ENCODE measurements around the gene NDUFS8. TPM values are rescaled to one million over a fixed set of nuclear protein-coding genes. Genes with fewer than 3 reads are reported as not detected.

The NDUFS8 gene
- total RNA-seq, 1 experiment from 2014 or later, result 166 TPM

DNA sequence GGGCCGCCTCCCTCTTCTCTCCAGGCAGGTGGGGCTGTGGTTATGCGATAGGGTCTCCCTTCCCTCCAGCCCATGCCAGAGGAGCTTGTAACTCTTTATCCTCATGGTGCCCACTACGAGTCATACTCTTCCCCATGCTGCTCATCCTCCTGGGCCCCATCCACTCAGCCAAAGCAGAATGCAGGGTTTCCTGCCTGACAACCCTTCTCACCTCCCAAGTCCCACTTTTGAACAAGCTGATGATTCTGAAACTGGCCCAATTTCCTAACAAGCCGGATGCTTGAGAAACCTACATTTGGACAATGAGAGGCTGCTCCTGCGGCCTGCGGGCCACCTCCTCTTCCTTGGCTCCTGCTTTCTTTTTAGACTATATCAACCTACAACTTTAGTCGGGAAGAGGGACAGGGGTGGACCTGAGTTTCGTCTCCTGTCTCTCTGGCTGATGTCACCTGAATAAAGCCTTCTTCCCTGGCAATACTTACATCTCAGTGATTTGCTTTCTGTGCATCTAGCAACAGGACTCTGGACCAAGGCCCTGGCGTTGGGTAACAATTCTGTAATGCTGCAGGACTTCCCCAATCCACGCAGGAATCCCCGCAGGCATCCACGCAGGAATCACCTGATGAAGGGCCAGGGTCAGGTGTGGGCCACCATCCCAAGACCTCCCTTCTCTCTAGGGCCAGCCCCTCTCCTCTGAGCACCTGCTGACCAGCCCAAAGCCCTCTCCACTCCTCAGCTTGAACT lies 1.5 kb upstream of the NDUFS8 start:
- no peaks in the 10 kb centered on the region for H3K27me3 Mint-ChIP-seq (ENCODE audit: unreplicated experiment)
- intact Hi-C loops (cut with micrococcal nuclease; ENCODE audit: unreplicated experiment), result no loop called here
- TF ChIP-seq, protein P1, sequence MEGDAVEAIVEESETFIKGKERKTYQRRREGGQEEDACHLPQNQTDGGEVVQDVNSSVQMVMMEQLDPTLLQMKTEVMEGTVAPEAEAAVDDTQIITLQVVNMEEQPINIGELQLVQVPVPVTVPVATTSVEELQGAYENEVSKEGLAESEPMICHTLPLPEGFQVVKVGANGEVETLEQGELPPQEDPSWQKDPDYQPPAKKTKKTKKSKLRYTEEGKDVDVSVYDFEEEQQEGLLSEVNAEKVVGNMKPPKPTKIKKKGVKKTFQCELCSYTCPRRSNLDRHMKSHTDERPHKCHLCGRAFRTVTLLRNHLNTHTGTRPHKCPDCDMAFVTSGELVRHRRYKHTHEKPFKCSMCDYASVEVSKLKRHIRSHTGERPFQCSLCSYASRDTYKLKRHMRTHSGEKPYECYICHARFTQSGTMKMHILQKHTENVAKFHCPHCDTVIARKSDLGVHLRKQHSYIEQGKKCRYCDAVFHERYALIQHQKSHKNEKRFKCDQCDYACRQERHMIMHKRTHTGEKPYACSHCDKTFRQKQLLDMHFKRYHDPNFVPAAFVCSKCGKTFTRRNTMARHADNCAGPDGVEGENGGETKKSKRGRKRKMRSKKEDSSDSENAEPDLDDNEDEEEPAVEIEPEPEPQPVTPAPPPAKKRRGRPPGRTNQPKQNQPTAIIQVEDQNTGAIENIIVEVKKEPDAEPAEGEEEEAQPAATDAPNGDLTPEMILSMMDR (IDR thresholded peaks at IDR 0.05; ENCODE audit: unreplicated experiment), result no peak
- peaks cover 31% of the 10 kb centered on the region for H3K4me1 Mint-ChIP-seq (ENCODE audit: low read depth, unreplicated experiment)
- peak overlapping the region; percentile 98 for H3K4me3 Mint-ChIP-seq (ENCODE audit: low read depth, unreplicated experiment)
- no TSS peak for BruUV-seq (replicated peaks)
- peak overlapping the region; percentile 96 for H3K27ac Mint-ChIP-seq (ENCODE audit: unreplicated experiment)
- peaks cover 69% of the 10 kb centered on the region for H3K36me3 Mint-ChIP-seq (ENCODE audit: insufficient read depth, unreplicated experiment)
- H3K9me3 Mint-ChIP-seq (ENCODE audit: low read depth, unreplicated experiment), result no peaks in the 10 kb centered on the region
- DNase-seq, result no peak
- CTCF ChIA-PET, result interaction anchor here (0.6 kb wide), 1 partner anchor 78 kb away, joined by 3 read pairs; no protein-coding TSS in a partner anchor

DNA sequence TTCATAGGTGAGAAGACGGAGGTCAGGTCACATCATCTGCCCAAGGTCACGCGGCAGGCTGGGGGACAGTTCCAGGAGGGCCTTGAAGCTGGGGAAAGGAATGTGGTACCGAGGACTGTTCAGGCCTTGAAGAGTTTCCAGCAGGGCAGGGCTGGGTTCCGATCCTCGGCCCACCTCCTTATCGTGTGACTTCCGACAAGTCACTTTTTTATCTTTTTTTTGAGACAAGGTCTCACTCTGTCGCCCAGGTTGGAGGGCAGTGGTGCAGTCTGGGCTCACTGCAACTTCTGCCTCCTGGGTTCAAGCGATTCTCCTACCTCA lies 623 bp downstream of the NDUFS8 start:
- CTCF ChIA-PET, result no interaction called here
- intact Hi-C loops (cut with micrococcal nuclease; ENCODE audit: unreplicated experiment), result loop anchor here (10.0 kb wide), 1 partner anchor 174 kb away; no protein-coding TSS in a partner anchor

GRCh38 chr11:68032003-68032402 lies 1.5 kb downstream of the NDUFS8 start:
- CTCF ChIA-PET, result no interaction called here
- no peaks in the 10 kb centered on the region for H3K9me3 Mint-ChIP-seq (ENCODE audit: low read depth, unreplicated experiment)
- no peaks in the 10 kb centered on the region for H3K27me3 Mint-ChIP-seq (ENCODE audit: unreplicated experiment)
- DNase-seq, result no peak
- intact Hi-C loops (cut with micrococcal nuclease; ENCODE audit: unreplicated experiment), result loop anchor here (10.0 kb wide), 1 partner anchor 173 kb away; no protein-coding TSS in a partner anchor
- peak overlapping the region; percentile 98 for H3K4me3 Mint-ChIP-seq (ENCODE audit: low read depth, unreplicated experiment)
- peaks cover 31% of the 10 kb centered on the region for H3K4me1 Mint-ChIP-seq (ENCODE audit: low read depth, unreplicated experiment)
- no TSS peak for BruUV-seq (replicated peaks)
- H3K36me3 Mint-ChIP-seq (ENCODE audit: insufficient read depth, unreplicated experiment), result peaks cover 62% of the 10 kb centered on the region
- no peak overlapping the region for H3K27ac Mint-ChIP-seq (ENCODE audit: unreplicated experiment)
- TF ChIP-seq, protein P1 (IDR thresholded peaks at IDR 0.05; ENCODE audit: unreplicated experiment), result no peak

More for the DNA sequence above, 623 bp downstream of the NDUFS8 start:
- H3K4me1 Mint-ChIP-seq (ENCODE audit: low read depth, unreplicated experiment), result peaks cover 31% of the 10 kb centered on the region
- TF ChIP-seq, protein P1 (IDR thresholded peaks at IDR 0.05; ENCODE audit: unreplicated experiment), result no peak
- peaks cover 62% of the 10 kb centered on the region for H3K36me3 Mint-ChIP-seq (ENCODE audit: insufficient read depth, unreplicated experiment)
- H3K27ac Mint-ChIP-seq (ENCODE audit: unreplicated experiment), result peak overlapping the region; percentile 96
- H3K4me3 Mint-ChIP-seq (ENCODE audit: low read depth, unreplicated experiment), result peak overlapping the region; percentile 98
- H3K9me3 Mint-ChIP-seq (ENCODE audit: low read depth, unreplicated experiment), result no peaks in the 10 kb centered on the region
- no peaks in the 10 kb centered on the region for H3K27me3 Mint-ChIP-seq (ENCODE audit: unreplicated experiment)
- no peak for DNase-seq
- BruUV-seq (replicated peaks), result TSS peak; percentile 19

DNA sequence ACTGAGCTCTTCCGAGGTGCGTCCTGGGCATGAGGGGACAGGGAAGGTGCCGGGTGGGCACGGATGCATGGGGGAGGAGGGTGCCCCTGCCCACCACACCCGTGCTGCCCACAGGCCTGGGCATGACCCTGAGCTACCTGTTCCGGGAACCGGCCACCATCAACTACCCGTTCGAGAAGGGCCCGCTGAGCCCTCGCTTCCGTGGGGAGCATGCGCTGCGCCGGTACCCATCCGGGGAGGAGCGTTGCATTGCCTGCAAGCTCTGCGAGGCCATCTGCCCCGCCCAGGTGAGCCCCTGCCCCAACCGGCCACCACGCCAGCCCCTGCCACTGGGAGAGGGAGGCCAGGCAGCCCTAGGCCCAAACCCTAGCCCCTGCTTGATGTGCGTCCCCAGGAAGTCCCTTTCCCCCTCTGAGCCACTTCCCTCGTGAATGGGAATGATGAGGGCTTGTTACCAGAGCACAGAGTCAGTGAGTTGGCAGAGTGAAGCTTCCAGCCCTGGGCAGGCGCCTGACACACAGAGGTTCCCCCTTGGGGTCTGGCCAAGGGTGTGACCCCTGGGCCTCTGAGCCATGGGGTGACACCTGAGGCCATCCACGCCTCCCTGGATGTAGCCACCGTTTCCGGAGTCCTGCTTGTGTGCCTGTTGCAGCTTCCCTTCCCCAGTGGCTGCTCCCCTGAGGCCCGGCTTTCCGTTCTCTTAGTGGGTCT lies 2.7 kb downstream of the NDUFS8 start:
- Mint-ChIP-seq H3K9me3 (ENCODE audit: low read depth, unreplicated experiment) (no peaks in the 10 kb centered on the region), H3K4me3 (ENCODE audit: low read depth, unreplicated experiment) (no peak overlapping the region), H3K27ac (ENCODE audit: unreplicated experiment) (no peak overlapping the region), H3K4me1 (ENCODE audit: low read depth, unreplicated experiment) (peaks cover 31% of the 10 kb centered on the region), H3K27me3 (ENCODE audit: unreplicated experiment) (no peaks in the 10 kb centered on the region), H3K36me3 (ENCODE audit: insufficient read depth, unreplicated experiment) (peaks cover 66% of the 10 kb centered on the region)
- no TSS peak for BruUV-seq (replicated peaks)
- no peak for DNase-seq
- CTCF ChIA-PET, result interaction anchor here (0.7 kb wide), 1 partner anchor 605 kb away, joined by 3 read pairs; no protein-coding TSS in a partner anchor
- intact Hi-C loops (cut with micrococcal nuclease; ENCODE audit: unreplicated experiment), result loop anchor here (10.0 kb wide), 1 partner anchor 172 kb away; no protein-coding TSS in a partner anchor
- TF ChIP-seq, protein P1 (IDR thresholded peaks at IDR 0.05; ENCODE audit: unreplicated experiment), result no peak

Data from Calu3 (cell line).